ELF-1 (cell line): ENCODE results near the gene THG1L.

ENCODE experiments used
- DNase-seq: peaks from one replicate; pipeline ENCODE4 v3.0.0-alpha.2; 2016; ENCODE audit warnings: low read depth, low spot score

THG1L gene

GRCh38 chr5:157756122-157756521 is 24.9 kb downstream of the THG1L start:
- no peak for DNase-seq

- DNase-seq, result no peak
Measured at GRCh38 chr5:157758706-157759105, 27.5 kb downstream of the THG1L start.

- DNase-seq, result peak; percentile 66
Measured at GRCh38 chr5:157761690-157762621, 30.7 kb downstream of the THG1L start.

- DNase-seq, result no peak
Measured at GRCh38 chr5:157764531-157764930, 33.3 kb downstream of the THG1L start.

GRCh38 chr5:157766442-157766841 is 35.2 kb downstream of the THG1L start:
- DNase-seq, result no peak

- DNase-seq, result no peak
Measured at GRCh38 chr5:157766902-157767301, 35.7 kb downstream of the THG1L start.

GRCh38 chr5:157767689-157768088 is 36.5 kb downstream of the THG1L start:
- no peak for DNase-seq

GRCh38 chr5:157770665-157771064 is 39.4 kb downstream of the THG1L start:
- DNase-seq, result no peak

GRCh38 chr5:157772127-157772526 is 40.9 kb downstream of the THG1L start:
- no peak for DNase-seq

- no peak for DNase-seq
Measured at GRCh38 chr5:157778121-157778805, 47.0 kb downstream of the THG1L start.

- DNase-seq, result no peak
Measured at GRCh38 chr5:157779221-157779620, 48.0 kb downstream of the THG1L start.

- no peak for DNase-seq
Measured at GRCh38 chr5:157785801-157786200, 54.6 kb downstream of the THG1L start.
